Inflammatory macrophage treated with lipopolysaccharide for 4 hours (primary cell): ENCODE data around the gene PHOX2A.
"Not testable (repeated sequence)": the region's sequence is repeated elsewhere in the genome, so short reads cannot be mapped to it uniquely, and the experiment has no call there.

ENCODE experiments used
- DNase-seq: peaks from one replicate; pipeline ENCODE4 v3.0.0-alpha.2; 2020

The PHOX2A gene

GRCh38 chr11:72221386-72222075, 22.4 kb downstream of the PHOX2A start:
- DNase-seq: peak; percentile 66

GRCh38 chr11:72220696-72221363, 23.1 kb downstream of the PHOX2A start:
- DNase-seq: no peak

GRCh38 chr11:72218251-72218745, 25.7 kb downstream of the PHOX2A start:
- DNase-seq: no peak

GRCh38 chr11:72217841-72218240, 26.1 kb downstream of the PHOX2A start:
- peak; percentile 60 for DNase-seq

- no peak for DNase-seq
These were observed 27.3 kb downstream of the PHOX2A start, which contains the start of gene FOLR2 for GRCh38 chr11:72216638-72217037. Gene FOLR2 (plus strand): TSS chr11:72216794. CDS start chr11:72218585, 1,791 bp downstream.

- DNase-seq: peak; percentile 82
These were observed 34.9 kb downstream of the PHOX2A start for GRCh38 chr11:72209101-72209500.

GRCh38 chr11:72208281-72208680, 35.7 kb downstream of the PHOX2A start:
- peak; percentile 70 for DNase-seq

GRCh38 chr11:72206794-72207193, 37.2 kb downstream of the PHOX2A start:
- not testable (repeated sequence) for DNase-seq

- DNase-seq: peak; percentile 65
These were observed 39.1 kb downstream of the PHOX2A start for GRCh38 chr11:72204886-72205285.

- DNase-seq: no peak
These were observed 40.8 kb downstream of the PHOX2A start for GRCh38 chr11:72203163-72203562.

GRCh38 chr11:72202571-72202970, 41.4 kb downstream of the PHOX2A start:
- DNase-seq: no peak

GRCh38 chr11:72201445-72201844, 42.5 kb downstream of the PHOX2A start:
- not testable (repeated sequence) for DNase-seq

- no peak for DNase-seq
These were observed 48.3 kb downstream of the PHOX2A start for GRCh38 chr11:72195518-72196270.

GRCh38 chr11:72191961-72192381, 52.0 kb downstream of the PHOX2A start, which contains the start of gene FOLR1:
Gene FOLR1 (plus strand): TSS chr11:72192140. CDS start chr11:72192174, 34 bp downstream.
- DNase-seq: peak; percentile 61

GRCh38 chr11:72190631-72191071, 53.3 kb downstream of the PHOX2A start:
- no peak for DNase-seq

- no peak for DNase-seq
These were observed 54.3 kb downstream of the PHOX2A start for GRCh38 chr11:72189455-72190250.
